ENCODE data around the gene CDKAL1.
"Not testable (repeated sequence)": the region's sequence is repeated elsewhere in the genome, so short reads cannot be mapped to it uniquely, and the experiment has no call there.

Gene CDKAL1

GRCh38 chr6:20919677-20920385, 385.6 kb downstream of the CDKAL1 start:
- Histone ChIP-seq H3K36me3 (ENCODE audit: low read depth) (0 out of 2 replicates have a peak, but pooled peaks cover 3% of the 10 kb centered on the region), H3K27me3 (ENCODE audit: insufficient read depth, poor library complexity, severe bottlenecking) (no peaks in the 10 kb centered on the region), H3K4me1 (ENCODE audit: insufficient read depth, poor library complexity, severe bottlenecking) (no peaks in the 10 kb centered on the region), H3K9me3 (ENCODE audit: severe bottlenecking) (no peaks in the 10 kb centered on the region), H3K4me3 (ENCODE audit: severe bottlenecking) (no peak overlapping the region), H3K27ac (ENCODE audit: poor library complexity, severe bottlenecking) (no peak overlapping the region)
- DNase-seq (ENCODE audit: low spot score) (no peak), ATAC-seq (ENCODE audit: low read depth) (peak; percentile 36; the same call in 1 of the 3 replicates)
- TF ChIP-seq CTCF (IDR thresholded peaks at IDR 0.05; ENCODE audit: poor library complexity, severe bottlenecking) = no peak

GRCh38 chr6:20921578-20921977, 387.3 kb downstream of the CDKAL1 start:
- Histone ChIP-seq H3K4me3 (ENCODE audit: severe bottlenecking) (no peak overlapping the region), H3K27me3 (ENCODE audit: insufficient read depth, poor library complexity, severe bottlenecking) (no peaks in the 10 kb centered on the region), H3K9me3 (ENCODE audit: severe bottlenecking) (no peaks in the 10 kb centered on the region), H3K4me1 (ENCODE audit: insufficient read depth, poor library complexity, severe bottlenecking) (no peaks in the 10 kb centered on the region), H3K36me3 (ENCODE audit: low read depth) (no peaks in the 10 kb centered on the region), H3K27ac (ENCODE audit: poor library complexity, severe bottlenecking) (no peak overlapping the region)
- no peak for DNase-seq (ENCODE audit: low spot score)
- TF ChIP-seq CTCF (IDR thresholded peaks at IDR 0.05; ENCODE audit: poor library complexity, severe bottlenecking) = no peak
- no peak for ATAC-seq (ENCODE audit: low read depth)

- Histone ChIP-seq H3K36me3 (ENCODE audit: low read depth) (no peaks in the 10 kb centered on the region), H3K27ac (ENCODE audit: poor library complexity, severe bottlenecking) (no peak overlapping the region), H3K4me1 (ENCODE audit: insufficient read depth, poor library complexity, severe bottlenecking) (no peaks in the 10 kb centered on the region), H3K27me3 (ENCODE audit: insufficient read depth, poor library complexity, severe bottlenecking) (no peaks in the 10 kb centered on the region), H3K9me3 (ENCODE audit: severe bottlenecking) (no peaks in the 10 kb centered on the region), H3K4me3 (ENCODE audit: severe bottlenecking) (no peak overlapping the region)
- DNase-seq (ENCODE audit: low spot score) = no peak
- no peak for TF ChIP-seq CTCF (IDR thresholded peaks at IDR 0.05; ENCODE audit: poor library complexity, severe bottlenecking)
- ATAC-seq (ENCODE audit: low read depth) = no peak; the same call in 2 of the 3 replicates
Measured at GRCh38 chr6:20922743-20923142, 388.5 kb downstream of the CDKAL1 start.

GRCh38 chr6:20924094-20924493, 389.8 kb downstream of the CDKAL1 start:
- not testable (repeated sequence) for H3K27ac ChIP-seq (ENCODE audit: poor library complexity, severe bottlenecking); H3K9me3 ChIP-seq (ENCODE audit: severe bottlenecking); ATAC-seq (ENCODE audit: low read depth)

GRCh38 chr6:20924911-20925543, 390.8 kb downstream of the CDKAL1 start:
- Histone ChIP-seq H3K27ac (ENCODE audit: poor library complexity, severe bottlenecking) (no peak overlapping the region), H3K4me1 (ENCODE audit: insufficient read depth, poor library complexity, severe bottlenecking) (no peaks in the 10 kb centered on the region), H3K4me3 (ENCODE audit: severe bottlenecking) (no peak overlapping the region), H3K27me3 (ENCODE audit: insufficient read depth, poor library complexity, severe bottlenecking) (no peaks in the 10 kb centered on the region), H3K9me3 (ENCODE audit: severe bottlenecking) (no peaks in the 10 kb centered on the region), H3K36me3 (ENCODE audit: low read depth) (no peaks in the 10 kb centered on the region)
- DNase-seq (ENCODE audit: low spot score) (no peak), ATAC-seq (ENCODE audit: low read depth) (no peak)
- TF ChIP-seq CTCF (IDR thresholded peaks at IDR 0.05; ENCODE audit: poor library complexity, severe bottlenecking) = no peak

More at GRCh38 chr6:20924094-20924493, 389.8 kb downstream of the CDKAL1 start:
- H3K4me1 ChIP-seq (ENCODE audit: insufficient read depth, poor library complexity, severe bottlenecking); H3K4me3 ChIP-seq (ENCODE audit: severe bottlenecking); DNase-seq (ENCODE audit: low spot score); H3K27me3 ChIP-seq (ENCODE audit: insufficient read depth, poor library complexity, severe bottlenecking); H3K36me3 ChIP-seq (ENCODE audit: low read depth): not testable (repeated sequence)
